Mucosa of stomach (tissue), 1 donor: ENCODE results near the gene NMNAT3.

Experiments
- H3K27me3 ChIP-seq: one replicate; pipeline ENCODE4 v1.7.0; 2013; ENCODE audit warnings: mild to moderate bottlenecking, low read length; ENCODE audit not compliant: control insufficient read depth, insufficient read depth
- H3K36me3 ChIP-seq: one replicate; pipeline ENCODE4 v1.7.0; 2013; ENCODE audit warnings: low read length; ENCODE audit not compliant: control insufficient read depth, insufficient read depth
- H3K4me1 ChIP-seq: one replicate; pipeline ENCODE4 v1.7.0; 2013; ENCODE audit warnings: mild to moderate bottlenecking, low read length; ENCODE audit not compliant: control insufficient read depth, insufficient read depth
- H3K4me3 ChIP-seq: one replicate; pipeline ENCODE4 v1.7.0; 2013; ENCODE audit warnings: low read length
- H3K9ac ChIP-seq: one replicate; pipeline ENCODE4 v1.7.0; 2013; ENCODE audit warnings: mild to moderate bottlenecking, low read length, moderate library complexity
- H3K9me3 ChIP-seq: one replicate; pipeline ENCODE4 v1.7.0; 2013; ENCODE audit warnings: mild to moderate bottlenecking, low read length, moderate library complexity; ENCODE audit not compliant: control insufficient read depth
- donor health status: Pancreatic carcinoma.

Gene NMNAT3

GRCh38 chr3:139519998-139520737 lies 157.6 kb downstream of the NMNAT3 start:
- Histone ChIP-seq H3K4me3 (no peak overlapping the region), H3K27me3 (no peaks in the 10 kb centered on the region), H3K9me3 (no peaks in the 10 kb centered on the region), H3K9ac (no peak overlapping the region), H3K4me1 (no peaks in the 10 kb centered on the region), H3K36me3 (no peaks in the 10 kb centered on the region)

DNA sequence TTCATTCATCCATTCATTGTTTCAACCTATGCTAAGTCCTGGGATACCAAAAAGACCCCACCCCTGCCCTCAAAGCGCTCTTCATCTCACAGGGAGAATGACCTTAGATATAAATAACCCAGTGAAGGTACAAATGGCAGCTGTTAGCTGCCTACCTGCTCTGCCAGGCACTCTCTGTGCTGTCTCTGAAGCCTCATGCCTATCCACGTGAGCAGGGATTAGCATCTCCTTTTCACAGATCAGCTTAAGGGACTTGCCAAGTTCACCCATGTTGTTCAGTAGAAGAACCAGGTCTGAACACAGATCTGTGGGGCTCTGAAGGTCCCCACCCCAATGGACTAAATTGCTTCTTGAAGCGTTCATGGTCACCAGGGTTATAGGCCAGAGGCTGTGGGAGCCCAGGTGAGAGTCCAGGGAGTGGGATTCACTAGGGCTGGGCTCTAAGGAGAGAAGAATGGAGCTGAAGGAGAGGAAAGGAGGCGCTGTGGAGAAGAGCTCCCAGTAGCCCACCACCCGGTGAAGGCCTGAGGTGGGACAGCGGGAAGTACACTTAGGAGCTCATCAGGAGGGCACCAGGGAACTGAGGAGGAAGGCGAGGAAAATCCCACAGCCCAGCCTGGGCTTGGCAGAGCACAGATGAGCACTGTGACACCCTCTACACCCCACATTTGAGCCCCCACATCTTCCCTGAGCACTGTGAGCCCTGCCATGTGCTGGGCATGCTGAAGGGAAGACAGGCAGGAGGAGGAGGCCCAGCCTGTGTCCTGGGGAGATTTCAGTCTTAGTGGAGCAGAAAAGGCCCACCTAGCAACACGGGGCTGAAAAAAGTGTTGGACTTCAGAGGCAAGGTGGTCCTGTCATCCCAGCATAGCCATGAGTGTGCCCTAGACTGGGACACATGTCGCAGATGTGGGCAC lies 158.6 kb downstream of the NMNAT3 start:
- no peaks in the 10 kb centered on the region for H3K36me3 ChIP-seq
- no peaks in the 10 kb centered on the region for H3K9me3 ChIP-seq
- no peak overlapping the region for H3K9ac ChIP-seq
- no peak overlapping the region for H3K4me3 ChIP-seq
- H3K27me3 ChIP-seq: no peaks in the 10 kb centered on the region
- H3K4me1 ChIP-seq: no peaks in the 10 kb centered on the region

- Histone ChIP-seq H3K36me3 (no peaks in the 10 kb centered on the region), H3K27me3 (no peaks in the 10 kb centered on the region), H3K4me1 (no peaks in the 10 kb centered on the region), H3K9me3 (no peaks in the 10 kb centered on the region), H3K4me3 (no peak overlapping the region), H3K9ac (no peak overlapping the region)
Measured at GRCh38 chr3:139518306-139518705, 159.5 kb downstream of the NMNAT3 start.

- no peaks in the 10 kb centered on the region for H3K9me3 ChIP-seq
- H3K36me3 ChIP-seq: no peaks in the 10 kb centered on the region
- no peak overlapping the region for H3K4me3 ChIP-seq
- H3K4me1 ChIP-seq: no peaks in the 10 kb centered on the region
- no peaks in the 10 kb centered on the region for H3K27me3 ChIP-seq
- H3K9ac ChIP-seq: no peak overlapping the region
Measured at GRCh38 chr3:139517321-139518065, 160.3 kb downstream of the NMNAT3 start.

GRCh38 chr3:139514741-139515140 lies 163.0 kb downstream of the NMNAT3 start:
- Histone ChIP-seq H3K4me1 (no peaks in the 10 kb centered on the region), H3K9ac (no peak overlapping the region), H3K9me3 (no peaks in the 10 kb centered on the region), H3K36me3 (no peaks in the 10 kb centered on the region), H3K4me3 (no peak overlapping the region), H3K27me3 (no peaks in the 10 kb centered on the region)
